GM21619 (cell line): ENCODE data around the gene SEMA4D.

Experiments
- ATAC-seq: cut with Tn5 transposase; IDR thresholded peaks from one replicate; pipeline ENCODE4 v1.9.1; 2021; ENCODE audit not compliant: unreplicated experiment

Gene SEMA4D

GRCh38 chr9:89529243-89530035 is 31.5 kb upstream of the SEMA4D start:
- ATAC-seq = no peak

- no peak for ATAC-seq
Observed at GRCh38 chr9:89528540-89528939, 30.6 kb upstream of the SEMA4D start.

GRCh38 chr9:89528131-89528530 is 30.2 kb upstream of the SEMA4D start:
- ATAC-seq = no peak

GRCh38 chr9:89527084-89527483 is 29.2 kb upstream of the SEMA4D start:
- no peak for ATAC-seq

- no peak for ATAC-seq
Observed at GRCh38 chr9:89526667-89527066, 28.8 kb upstream of the SEMA4D start.

GRCh38 chr9:89525446-89526374 is 27.8 kb upstream of the SEMA4D start:
- no peak for ATAC-seq

GRCh38 chr9:89524963-89525362 is 27.1 kb upstream of the SEMA4D start:
- no peak for ATAC-seq

- ATAC-seq = peak; percentile 26
Observed at GRCh38 chr9:89523948-89524347, 26.0 kb upstream of the SEMA4D start.

GRCh38 chr9:89522959-89523285 is 25.0 kb upstream of the SEMA4D start:
- ATAC-seq = peak; percentile 1

GRCh38 chr9:89522261-89522958 is 24.5 kb upstream of the SEMA4D start:
- peak; percentile 91 for ATAC-seq

GRCh38 chr9:89519366-89519805 is 21.5 kb upstream of the SEMA4D start:
- no peak for ATAC-seq

GRCh38 chr9:89518466-89519365 is 20.8 kb upstream of the SEMA4D start:
- no peak for ATAC-seq

GRCh38 chr9:89515416-89515815 is 17.5 kb upstream of the SEMA4D start:
- no peak for ATAC-seq

GRCh38 chr9:89514956-89515355 is 17.0 kb upstream of the SEMA4D start:
- ATAC-seq = no peak

- ATAC-seq = no peak
Observed at GRCh38 chr9:89514337-89514736, 16.4 kb upstream of the SEMA4D start.

- ATAC-seq = no peak
Observed at GRCh38 chr9:89513837-89514236, 15.9 kb upstream of the SEMA4D start.

GRCh38 chr9:89512382-89512781 is 14.5 kb upstream of the SEMA4D start:
- ATAC-seq = no peak

GRCh38 chr9:89508951-89509615 is 11.2 kb upstream of the SEMA4D start:
- ATAC-seq = no peak

GRCh38 chr9:89505911-89506310 is 8.0 kb upstream of the SEMA4D start:
- ATAC-seq = no peak

- ATAC-seq = no peak
Observed at GRCh38 chr9:89505048-89505447, 7.1 kb upstream of the SEMA4D start.
